Hematopoietic multipotent progenitor cell treated with erythropoietin and hydrocortisone succinate and interleukin-3 and kit ligand, for 8 days (in vitro differentiated cells): ENCODE measurements around the gene ZP1.

Experiments
- DNase-seq: peaks from one replicate; pipeline ENCODE4 v3.0.0-alpha.2; 2015

Gene ZP1

DNA sequence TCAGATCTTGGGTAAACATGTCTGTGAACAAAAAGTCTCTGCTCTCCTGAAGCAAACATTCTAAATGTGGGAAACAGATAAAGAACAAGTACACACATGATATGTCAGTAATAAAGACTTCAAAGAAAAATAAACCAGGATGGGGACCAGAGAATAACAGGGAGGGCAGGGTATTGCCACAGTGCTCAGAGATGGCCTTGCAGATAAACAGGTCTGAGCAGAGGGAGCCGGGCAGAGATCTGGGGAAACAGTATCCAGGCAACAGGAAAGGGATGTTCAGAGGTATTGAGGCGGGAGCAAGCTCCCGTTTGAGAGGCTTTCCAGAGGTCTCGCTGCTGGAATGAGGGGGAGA, 22.5 kb upstream of the ZP1 start:
- no peak for DNase-seq

DNA sequence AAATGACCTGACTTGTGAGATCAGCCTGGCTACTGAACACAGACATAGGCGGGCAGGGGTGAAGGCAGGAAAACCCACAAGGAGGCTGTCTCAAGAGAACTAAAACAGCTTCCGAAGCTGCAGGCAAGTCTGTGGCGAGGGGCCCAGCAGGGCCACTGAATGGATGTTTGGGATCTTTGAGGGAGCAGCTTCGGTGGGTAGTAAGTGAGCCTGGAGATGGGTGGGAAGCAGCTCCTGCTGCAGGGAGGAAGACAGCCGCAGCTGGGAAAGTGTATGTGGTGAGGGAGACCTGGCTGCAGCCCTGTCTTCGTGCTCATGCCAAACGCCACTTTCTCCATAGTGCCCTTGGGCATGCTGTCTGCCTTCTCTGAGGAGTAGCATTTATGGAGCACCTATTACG, 22.0 kb upstream of the ZP1 start:
- DNase-seq: no peak

DNA sequence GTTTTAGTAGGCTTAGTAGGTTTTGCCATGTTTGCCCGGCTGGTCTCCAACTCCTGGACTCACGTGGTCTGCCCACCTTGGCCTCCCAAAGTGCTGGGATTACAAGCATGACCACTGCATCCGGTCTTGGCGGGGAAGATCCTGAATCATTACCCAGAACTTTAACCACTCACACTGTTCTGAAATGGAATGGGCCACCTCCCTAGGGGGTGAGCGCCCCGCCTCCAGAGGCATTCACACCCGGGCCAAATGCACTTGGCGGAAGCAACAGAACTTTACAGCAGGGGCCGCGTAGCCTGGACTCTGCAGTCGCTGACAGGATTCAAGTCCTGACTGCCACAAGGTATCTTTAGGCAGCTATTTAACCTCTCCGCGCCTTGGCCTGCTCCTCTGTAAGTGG, 20.1 kb upstream of the ZP1 start:
- DNase-seq: no peak

DNA sequence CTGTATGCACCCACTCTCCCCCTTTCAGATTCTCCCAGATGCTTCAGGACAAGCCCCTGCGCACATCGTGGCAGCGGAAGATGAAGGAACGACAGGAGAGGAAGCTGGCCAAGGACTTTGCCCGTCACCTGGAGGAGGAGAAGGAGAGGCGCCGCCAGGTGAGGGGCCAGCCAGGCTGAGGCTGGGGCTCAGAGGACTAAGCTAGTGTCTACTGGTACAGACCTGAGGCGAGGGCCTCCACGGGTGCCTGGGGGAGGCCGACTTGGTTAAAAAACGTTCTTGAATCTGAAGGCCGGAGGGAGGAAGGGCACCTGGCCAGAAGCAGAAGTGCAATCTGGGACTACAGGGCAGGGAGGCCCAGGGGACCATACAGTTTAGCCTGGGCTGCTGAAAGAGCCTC, 19.4 kb upstream of the ZP1 start:
- no peak for DNase-seq

DNA sequence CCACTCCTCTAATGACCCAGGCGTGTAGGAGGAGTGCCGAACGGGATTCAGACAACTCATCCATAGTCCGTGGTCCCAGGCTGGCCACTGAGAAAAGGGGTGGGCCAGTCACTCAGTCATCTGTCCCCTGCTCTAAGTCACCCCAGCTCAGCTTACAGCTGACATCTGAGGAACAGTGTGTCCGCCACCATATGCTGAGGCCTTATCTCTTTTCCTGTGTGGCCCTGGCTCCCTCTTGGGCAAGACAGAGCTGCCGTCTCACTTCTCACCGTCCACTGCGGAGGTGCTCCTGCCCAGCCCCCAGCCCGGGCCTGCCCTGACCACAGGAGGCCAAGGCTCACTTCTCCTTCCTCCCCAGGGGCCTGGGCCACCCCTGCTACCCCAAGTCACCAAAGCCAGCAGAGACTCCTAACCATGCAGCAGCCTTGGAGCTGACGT, 18.6 kb upstream of the ZP1 start:
- DNase-seq: peak; percentile 51

DNA sequence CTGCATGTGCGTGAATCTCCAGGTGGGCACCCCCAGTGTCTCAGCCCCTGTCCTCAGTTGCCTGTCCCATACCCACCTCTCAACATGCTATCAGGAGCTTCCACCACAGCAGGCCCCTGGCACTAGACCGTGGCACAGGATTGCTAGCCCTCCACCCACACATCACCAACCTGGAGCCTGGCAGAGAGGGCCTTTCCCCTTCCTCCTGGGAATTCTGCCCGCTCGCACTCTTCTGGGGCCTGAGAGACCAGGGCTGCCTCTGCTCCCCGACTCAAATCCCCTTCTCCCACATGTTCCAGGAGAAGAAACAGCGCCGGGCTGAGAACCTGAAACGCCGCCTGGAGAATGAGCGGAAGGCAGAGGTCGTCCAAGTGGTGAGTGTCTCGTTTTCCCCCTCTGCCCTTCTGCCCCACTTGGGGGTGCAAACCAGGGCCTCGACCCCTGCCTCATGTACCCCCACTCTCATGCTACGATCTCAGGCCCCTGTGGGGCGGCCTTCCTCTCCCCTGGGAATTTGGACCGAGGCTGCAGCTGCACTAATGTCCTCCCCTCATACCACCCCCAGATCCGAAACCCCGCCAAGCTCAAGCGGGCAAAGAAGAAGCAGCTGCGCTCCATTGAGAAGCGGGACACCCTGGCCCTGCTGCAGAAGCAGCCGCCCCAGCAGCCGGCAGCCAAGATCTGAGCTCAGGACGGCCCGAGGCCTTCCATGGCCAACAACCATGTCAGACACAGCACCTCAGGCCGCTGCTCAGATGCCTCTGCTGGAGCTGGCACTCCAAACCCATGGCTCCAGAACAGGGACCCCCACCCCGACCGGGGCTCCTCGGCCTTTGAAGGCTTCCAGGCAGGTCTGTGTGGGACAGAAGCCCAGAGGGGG, 17.5 kb upstream of the ZP1 start:
- no peak for DNase-seq

DNA sequence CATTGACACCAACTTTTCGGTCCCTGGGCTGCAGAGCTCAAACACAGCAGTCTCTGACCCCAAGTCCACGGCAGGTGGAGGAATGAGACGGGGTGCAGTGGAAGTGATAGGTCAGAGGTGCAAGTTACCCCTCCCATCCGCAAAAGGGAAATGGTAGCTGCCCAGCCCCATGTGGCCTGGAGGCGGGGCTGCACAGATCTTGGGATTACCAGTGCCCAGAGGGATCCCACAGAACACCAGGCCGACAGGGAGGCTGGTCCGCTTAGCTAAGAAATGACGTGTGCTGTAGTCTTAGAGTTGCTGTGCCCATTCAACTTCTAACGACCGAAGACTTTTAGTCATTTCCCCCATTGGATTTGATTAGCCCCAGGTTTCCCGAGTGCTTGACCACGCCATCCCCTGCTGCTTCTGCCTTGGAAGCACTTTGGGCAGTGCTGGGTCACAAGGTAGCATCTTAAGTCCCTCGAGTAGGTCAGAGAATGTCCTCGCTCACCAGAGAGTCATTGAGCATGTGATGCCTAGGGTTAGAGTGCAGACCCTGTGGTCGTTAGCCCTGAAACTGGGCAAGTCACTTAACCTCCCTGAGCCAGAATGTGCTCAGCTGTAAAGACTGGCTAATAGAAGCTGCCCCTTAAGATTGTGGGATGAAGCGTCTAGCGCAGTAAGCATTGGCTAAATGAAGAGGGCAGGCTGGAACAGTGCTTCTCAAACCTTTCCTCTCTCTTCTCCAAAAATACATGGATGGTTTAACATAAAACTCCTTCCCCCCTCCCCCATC, 15.8 kb upstream of the ZP1 start:
- DNase-seq: no peak

DNA sequence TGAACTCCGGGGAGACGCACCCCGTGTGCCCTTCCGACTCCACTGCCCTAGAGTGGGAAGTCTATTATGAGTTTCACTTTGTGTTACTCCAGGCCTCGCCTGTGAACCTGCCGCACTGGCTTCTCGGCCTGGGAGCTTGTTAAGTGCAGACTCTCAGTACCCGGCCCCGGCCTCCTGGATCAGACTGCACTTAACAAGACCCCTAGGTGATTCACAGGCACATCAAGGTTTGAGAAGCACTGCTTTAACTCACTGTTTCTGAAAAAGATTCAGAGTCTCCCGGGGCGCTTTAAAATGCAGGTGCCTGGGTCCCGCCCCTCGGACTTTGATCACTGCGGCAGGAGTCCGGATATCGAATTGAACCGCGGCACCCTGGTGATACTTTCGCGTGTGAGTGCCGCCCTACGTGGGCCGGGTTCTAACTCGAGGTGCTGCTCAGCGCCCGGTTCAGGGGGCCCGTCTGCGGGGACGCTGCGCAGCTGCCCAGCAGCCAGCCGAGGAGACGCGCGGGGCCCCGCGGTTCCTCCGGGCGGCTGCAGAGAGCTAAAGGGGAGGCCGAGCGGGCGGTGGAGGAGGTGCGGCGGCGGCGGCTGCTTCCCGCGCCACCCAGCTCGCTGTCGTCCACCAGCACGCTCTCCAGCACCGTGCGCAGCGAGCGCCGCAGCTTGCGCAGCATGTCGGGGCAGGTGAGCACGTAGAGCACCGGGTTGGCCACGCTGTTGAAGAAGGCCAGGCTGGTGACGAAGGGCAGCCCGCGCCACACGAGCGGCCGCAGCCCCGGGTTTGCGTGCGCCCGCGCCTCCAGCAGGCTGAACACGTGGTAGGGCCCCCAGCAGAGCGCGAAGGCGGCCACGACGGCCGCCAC, 15.0 kb upstream of the ZP1 start:
- no peak for DNase-seq

DNA sequence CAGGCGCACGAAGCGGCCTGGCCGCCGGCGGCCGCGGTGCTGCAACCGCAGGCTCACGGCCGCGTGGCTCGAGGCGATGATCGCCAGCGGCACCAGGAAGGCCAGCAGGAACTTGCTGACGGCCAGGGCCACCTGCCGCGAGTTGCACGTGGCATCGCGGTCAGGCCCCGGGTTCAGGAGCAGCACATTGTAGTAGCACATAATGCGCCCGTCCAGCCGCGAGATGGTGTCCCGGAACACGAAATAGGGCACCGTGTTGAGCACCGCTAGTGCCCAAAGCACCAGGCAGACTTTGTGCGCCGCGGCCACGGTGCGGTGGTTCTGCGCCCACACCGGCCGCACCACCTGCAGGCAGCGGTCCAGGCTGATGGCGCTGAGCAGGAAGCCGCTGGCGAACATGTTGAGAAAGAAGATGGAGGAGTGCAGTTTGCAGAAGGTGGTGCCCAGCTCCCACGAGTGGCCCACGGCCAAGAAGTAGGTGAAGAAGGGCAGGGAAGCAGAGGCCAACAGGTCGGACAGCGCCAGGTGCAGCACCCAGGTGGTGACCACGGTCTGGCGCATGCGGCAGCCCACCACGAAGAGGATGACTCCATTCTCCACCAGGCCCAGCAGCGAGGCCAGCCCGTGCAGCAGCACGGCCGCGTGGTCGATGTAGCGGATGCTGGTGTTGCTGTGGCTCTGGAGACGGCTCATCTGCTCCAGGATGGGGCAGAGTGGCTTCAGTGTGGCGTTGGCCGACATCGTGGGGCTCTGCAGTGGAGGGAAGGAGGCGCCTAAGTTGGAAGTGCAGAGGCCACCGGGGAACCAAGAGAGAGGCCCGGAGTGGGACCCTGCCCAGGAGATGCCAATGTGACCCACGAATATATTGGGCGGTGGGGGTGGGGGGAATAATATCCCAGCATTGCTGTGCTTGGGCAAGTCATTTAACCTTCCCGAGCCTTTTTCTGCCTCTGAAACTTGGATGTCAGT, 14.1 kb upstream of the ZP1 start:
- no peak for DNase-seq

DNA sequence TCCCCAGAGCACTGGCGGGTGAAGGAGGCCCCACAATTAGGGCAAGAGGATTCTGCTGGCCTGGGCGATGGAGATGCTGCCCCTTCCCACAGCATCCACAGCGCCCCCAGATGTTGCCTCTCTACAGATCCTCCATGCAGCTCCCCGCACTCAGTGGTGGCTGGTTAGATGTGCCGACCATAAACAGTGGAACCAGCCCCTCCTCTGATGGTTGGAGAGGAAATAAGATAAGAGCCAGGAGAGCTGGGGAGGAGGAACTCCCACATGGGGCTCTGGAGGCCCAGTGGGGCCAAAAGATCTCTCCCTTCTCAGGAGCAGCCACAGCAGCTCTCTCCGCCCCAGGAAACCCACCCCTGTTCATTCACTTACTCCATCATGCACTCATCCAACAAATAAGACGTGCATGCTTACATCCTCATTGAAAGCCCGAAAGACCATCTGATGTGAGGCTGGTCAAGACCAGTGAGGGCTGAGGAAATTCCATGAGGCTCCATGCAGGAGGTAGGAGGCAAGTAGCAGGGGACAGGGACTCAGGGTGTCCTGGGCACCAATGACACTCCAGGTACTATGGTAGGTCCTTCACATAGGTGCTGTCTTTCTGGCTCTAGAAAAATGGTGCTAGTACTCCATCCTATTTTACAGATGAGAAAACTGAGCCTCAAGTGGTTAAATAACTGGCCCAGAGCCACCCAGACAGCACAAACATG, 13.0 kb upstream of the ZP1 start:
- DNase-seq: peak; percentile 71

DNA sequence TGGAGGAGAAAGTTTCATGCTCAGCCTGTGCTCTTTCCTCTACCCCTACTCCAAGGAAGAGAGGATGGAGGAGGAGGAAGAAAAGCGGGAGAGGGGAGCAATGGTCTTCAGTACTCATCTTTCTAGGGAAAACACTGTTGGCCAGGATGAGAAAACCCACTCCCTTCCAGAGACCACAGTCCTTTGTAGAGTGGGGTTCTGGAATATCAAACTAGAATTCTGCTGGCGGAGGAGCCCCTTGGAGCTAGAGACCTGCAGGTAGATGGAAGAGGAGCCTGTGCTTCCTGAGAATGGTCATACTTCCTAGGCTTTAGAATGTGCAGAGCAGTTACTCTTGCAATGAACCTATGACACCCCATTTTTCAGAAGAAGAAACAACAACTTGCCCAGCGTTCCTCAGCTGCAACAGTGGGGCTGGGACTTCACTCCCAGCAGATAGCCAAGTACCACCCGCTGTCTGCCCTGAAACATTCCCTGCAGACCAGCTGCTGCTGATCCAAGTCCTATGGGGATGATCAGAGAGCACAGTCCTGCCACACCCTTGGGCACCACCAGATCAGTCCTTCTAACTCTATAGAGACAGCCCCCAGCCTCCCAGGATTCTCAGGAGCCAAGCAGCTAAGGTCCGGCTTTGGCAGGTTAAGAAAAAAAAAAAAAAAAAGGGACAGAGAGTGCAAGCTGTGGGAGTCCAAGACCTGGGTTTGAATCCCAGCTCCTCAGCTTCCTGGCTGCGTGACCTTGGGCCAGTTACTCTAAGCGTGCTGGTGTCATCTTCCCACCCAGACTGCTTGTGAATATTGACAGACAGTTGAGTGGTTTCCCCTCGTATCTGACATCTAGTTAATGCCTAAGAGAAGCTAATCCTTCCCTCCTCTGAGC, 12.3 kb upstream of the ZP1 start:
- DNase-seq: no peak

DNA sequence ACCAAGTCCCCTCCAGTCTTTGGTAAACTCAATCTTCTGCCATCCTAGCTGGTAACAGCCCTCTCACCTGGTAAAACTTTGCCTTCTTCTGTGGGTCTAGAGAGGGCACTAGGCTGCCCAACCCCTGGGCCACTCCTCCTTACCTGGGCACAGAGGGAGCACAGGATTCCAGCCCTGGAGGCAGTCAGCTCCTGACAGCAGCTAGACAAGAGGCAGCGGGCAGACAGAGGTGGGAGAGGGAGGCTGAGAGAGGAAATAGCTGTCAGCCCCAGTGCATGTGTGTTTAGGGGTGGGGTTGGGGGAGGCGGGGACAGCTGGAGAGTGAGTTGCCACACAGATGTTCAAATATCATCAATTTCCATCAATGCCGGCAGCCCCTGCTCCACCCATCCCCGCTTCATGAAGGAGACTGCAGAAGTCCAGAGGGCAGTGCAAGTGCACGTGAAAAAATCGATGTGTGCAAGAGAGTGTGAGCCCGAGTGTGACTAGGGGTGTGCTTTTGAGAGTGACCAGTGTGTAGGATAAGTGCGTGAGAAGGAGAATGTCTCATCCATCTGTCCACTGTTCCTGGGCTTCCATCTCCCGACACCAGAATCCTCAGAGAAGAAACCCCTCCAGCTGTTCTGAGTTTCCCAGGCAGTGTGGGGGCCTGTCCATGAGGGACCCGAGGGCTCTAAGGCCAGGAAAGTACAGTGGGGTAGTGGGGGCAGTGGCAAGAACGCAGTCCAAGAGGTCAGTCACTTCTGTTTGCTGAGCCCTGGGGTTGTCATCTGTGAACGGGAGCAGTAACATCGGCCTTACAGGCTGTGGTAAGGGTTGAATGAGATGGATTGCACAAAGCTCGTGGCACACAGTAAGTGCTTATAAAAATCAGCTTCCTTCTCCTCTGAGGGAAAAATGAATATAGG, 11.4 kb upstream of the ZP1 start, which contains the start of gene PTGDR2:
PTGDR2 (minus strand) TSS at position 225 of the 908 bp plus-strand sequence. CDS start 2,228 bp downstream, outside the sequence.
- peak; percentile 45 for DNase-seq

DNA sequence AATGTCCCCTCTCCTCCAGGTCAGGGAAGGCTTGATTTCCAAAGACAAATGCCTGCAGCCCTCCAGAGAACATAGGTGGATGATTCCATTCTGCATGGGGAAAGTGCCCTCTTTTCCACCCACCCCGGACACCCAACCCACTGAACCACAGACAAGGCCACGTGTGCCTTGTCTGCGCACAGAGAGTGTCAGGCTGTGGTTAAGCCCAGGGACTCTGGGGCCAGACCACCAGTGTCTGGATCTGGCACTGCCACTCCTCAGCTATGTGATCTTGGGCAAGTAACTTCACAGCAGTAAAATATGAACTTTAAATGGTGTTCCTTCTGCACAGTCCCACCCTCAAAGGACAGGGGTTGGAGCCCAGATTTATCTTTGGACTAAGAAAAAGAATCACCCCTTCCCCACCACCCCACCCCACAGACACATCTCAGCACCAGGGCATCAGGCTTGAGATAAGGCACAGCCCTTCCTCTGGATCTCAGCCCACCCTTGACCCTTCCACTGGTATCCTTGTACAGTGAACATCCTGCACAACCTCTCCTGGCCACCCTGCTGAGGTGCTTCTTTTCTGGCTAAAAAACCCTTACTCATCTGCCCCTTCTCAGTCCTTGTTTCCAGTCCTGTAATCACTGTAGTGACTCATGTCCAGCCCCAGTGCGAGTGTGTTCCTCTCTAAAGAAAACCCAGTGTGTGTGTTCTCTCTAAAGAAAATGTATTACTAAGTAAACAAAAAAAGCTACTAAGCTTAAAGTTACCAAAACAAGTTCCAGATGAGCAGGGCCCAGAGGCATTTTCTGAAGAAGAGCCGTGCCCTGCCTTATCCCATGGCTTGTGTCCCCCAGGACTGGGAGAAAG, 9.7 kb upstream of the ZP1 start:
- no peak for DNase-seq

DNA sequence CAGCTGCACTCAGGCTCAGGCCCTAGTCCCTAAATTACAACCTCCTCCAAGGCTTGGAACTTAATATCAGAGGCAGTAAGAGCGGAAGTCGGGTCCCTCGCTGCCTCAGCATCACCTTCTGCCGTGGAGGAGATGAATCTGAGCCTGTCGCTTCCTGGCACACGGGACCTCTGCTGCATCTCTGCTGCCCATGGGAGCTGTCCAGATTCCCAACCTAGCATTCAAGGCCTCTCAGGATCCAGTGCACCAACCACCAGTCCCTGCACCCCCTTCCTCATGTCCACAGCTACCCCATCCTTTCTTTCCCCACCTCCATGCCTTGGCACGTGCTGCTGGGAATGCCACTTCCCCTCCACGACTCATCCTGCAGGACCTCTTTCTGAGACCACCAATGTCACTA, 9.1 kb upstream of the ZP1 start:
- DNase-seq: no peak

DNA sequence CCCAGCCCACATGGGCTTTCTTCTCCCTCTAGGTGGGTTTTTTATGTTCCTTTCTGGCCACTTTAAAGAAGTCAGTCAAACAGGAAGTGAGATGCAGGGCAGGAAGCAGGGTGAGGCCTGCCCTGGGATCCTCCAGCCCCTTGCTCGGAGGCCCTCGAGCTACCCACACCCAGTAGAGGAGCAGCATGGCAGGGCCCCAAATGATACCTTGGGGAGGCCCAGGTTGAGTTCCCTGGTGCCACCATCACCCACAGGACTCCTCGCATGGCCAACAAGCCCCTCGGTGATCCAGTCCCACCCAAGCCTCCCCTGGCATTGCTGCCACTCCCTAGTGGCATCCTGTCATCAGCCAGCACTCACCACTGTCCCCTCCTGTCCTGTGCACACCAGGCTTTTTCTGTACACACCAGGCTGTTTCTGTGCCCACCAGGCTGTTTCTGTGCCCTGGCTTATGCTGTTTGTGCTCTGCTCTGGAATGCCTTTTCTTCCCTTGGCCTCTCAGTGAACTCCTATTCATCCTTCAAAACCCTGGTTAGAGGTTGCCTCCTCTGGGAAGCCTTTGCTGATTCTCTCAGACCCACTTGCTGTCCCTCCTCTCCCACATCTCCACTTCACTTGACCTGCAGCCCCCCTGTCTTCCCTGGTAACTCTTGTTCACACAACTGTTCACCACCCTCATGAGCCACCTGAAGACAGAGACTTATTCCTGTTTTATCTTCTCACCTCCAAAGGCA, 8.4 kb upstream of the ZP1 start:
- DNase-seq: no peak

DNA sequence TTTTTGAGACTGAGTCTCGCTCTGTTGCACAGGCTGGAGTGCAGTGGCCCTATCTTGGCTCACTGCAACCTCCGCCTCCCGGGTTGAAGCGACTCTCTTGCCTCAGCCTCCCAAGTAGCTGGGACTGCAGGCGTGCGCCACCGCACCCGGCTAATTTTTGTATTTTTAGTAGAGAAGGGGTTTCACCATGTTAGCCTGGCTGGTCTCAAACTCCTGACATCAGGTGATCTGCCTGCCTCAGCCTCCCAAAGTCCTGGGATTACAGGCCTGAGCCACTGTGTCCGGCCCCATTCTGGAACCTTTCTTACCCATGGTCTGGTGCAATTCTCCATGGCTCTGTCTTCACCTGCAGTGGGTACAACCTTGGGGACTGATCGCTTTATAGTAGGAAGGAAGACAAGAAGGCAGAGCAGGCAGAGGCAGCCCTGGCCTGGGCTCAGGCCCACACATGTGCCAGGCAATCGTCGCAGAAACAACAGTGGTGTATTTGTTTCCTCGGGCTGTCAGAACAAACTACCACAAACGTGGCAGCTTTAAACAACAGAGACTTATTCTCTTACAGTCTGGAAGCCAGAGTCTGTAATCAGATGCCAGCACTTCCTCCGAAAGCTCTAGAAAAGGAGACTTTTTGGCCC, 7.6 kb upstream of the ZP1 start:
- DNase-seq: no peak

DNA sequence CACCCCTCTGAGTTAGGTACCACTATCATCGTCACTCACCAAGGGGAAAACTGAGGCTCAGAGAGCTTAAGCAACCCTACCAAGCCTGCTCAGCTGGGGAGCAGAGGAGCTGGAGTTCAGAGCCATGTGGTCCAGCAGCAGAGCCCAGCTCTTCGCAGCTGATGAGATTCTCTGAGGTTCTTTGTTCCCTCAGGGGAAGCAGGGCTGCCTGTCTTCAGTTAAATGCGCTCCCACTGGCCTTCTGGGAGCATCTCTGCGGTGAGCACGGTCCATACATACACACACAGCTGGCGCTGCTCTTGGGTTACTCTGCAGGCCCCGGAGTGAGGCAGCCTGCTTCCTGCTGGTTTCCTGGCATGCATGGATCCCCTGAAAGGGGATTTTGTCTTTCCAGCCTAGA, 6.4 kb upstream of the ZP1 start:
- DNase-seq: no peak
